GM23248 (cell line): ENCODE results near the gene TMC6.

Experiments
- EZH2 ChIP-seq: fragments of 200-600 bp; sonication (generic); IDR thresholded peaks from 2 replicates; pipeline ENCODE4 v1.6.1; 2018; ENCODE audit warnings: antibody characterized with exemption, mild to moderate bottlenecking; ENCODE audit not compliant: insufficient read depth, poor library complexity, severe bottlenecking
- EZH2phosphoT487 ChIP-seq: fragments of 200-600 bp; sonication (generic); IDR thresholded peaks from 2 replicates; pipeline ENCODE4 v1.6.1; 2018; ENCODE audit warnings: antibody characterized with exemption, moderate library complexity, mild to moderate bottlenecking, low read depth; ENCODE audit not compliant: insufficient read depth

- no peak for TF ChIP-seq EZH2phosphoT487
- no peak for TF ChIP-seq EZH2
Observed at GRCh38 chr17:78107976-78108725, 20.4 kb downstream of the TMC6 start.
